GM18499 (cell line): ENCODE measurements around the gene KCNG2.
"Not testable (repeated sequence)": the region's sequence is repeated elsewhere in the genome, so short reads cannot be mapped to it uniquely, and the experiment has no call there.

Source experiments
- ATAC-seq: cut with Tn5 transposase; IDR thresholded peaks from one replicate; pipeline ENCODE4 v1.9.1; 2021; ENCODE audit warnings: moderate number of reproducible peaks; ENCODE audit not compliant: insufficient read depth, unreplicated experiment

KCNG2 gene

GRCh38 chr18:79848579-79849327 is 51.0 kb downstream of the KCNG2 start:
- no peak for ATAC-seq

- no peak for ATAC-seq
Observed at GRCh38 chr18:79849328-79850207, 51.8 kb downstream of the KCNG2 start.

- ATAC-seq: no peak
Observed at GRCh38 chr18:79850731-79851130, 53.0 kb downstream of the KCNG2 start.

GRCh38 chr18:79851489-79851888 is 53.8 kb downstream of the KCNG2 start:
- ATAC-seq: no peak

GRCh38 chr18:79851950-79852349 is 54.2 kb downstream of the KCNG2 start:
- ATAC-seq: no peak

GRCh38 chr18:79852561-79853302 is 55.0 kb downstream of the KCNG2 start:
- no peak for ATAC-seq

- ATAC-seq: no peak
Observed at GRCh38 chr18:79853303-79853992, 55.7 kb downstream of the KCNG2 start.

- ATAC-seq: no peak
Observed at GRCh38 chr18:79853993-79854364, 56.2 kb downstream of the KCNG2 start.

- ATAC-seq: peak; percentile 82
Observed at GRCh38 chr18:79855147-79855933, 57.6 kb downstream of the KCNG2 start.

GRCh38 chr18:79856119-79857007 is 58.6 kb downstream of the KCNG2 start:
- no peak for ATAC-seq

- ATAC-seq: no peak
Observed at GRCh38 chr18:79857082-79857671, 59.4 kb downstream of the KCNG2 start.

- ATAC-seq: no peak
Observed at GRCh38 chr18:79859314-79859713, 61.6 kb downstream of the KCNG2 start.

GRCh38 chr18:79861687-79862086 is 63.9 kb downstream of the KCNG2 start:
- ATAC-seq: no peak

- no peak for ATAC-seq
Observed at GRCh38 chr18:79862562-79862961, 64.8 kb downstream of the KCNG2 start.

- ATAC-seq: no peak
Observed at GRCh38 chr18:79863161-79864005, 65.6 kb downstream of the KCNG2 start.

- ATAC-seq: no peak
Observed at GRCh38 chr18:79864006-79864725, 66.4 kb downstream of the KCNG2 start.

GRCh38 chr18:79864955-79865354 is 67.2 kb downstream of the KCNG2 start:
- not testable (repeated sequence) for ATAC-seq
